Vagina (tissue), 2 donors: ENCODE data around the gene ARID5B. TPM values are rescaled to one million over a fixed set of nuclear protein-coding genes. Genes with fewer than 3 reads are reported as not detected.

Experiments used
- DNase-seq, 2 donors: peaks; one replicate each; pipeline ENCODE4 v3.0.0-alpha.2; 2017; ENCODE audit errors: extremely low spot score in 2 of 2
- H3K27ac ChIP-seq: fragments of 200-600 bp; sonication (generic); one replicate; pipeline ENCODE4 v1.5.1; 2019
- H3K27me3 ChIP-seq: fragments of 200-600 bp; sonication (generic); one replicate; pipeline ENCODE4 v1.5.1; 2019
- H3K36me3 ChIP-seq, 2 donors: fragments of 200-600 bp; sonication (generic); one replicate each; pipeline ENCODE4 v1.5.1; 2017 to 2019
- H3K4me1 ChIP-seq: fragments of 200-600 bp; sonication (generic); one replicate; pipeline ENCODE4 v1.5.1; 2019
- H3K4me3 ChIP-seq, 2 donors: fragments of 200-600 bp; sonication (generic); 1 replicate in 1 of 2; 2 replicates in 1 of 2; pipeline ENCODE4 v1.5.1; 2016 to 2019
- H3K9me3 ChIP-seq: fragments of 200-600 bp; sonication (generic); one replicate; pipeline ENCODE4 v1.5.1; 2019
- POLR2A ChIP-seq, 2 donors: fragments of 450-650 bp; IDR thresholded peaks; one replicate each; pipeline ENCODE4 v1.6.1; 2017; ENCODE audit warnings: antibody characterized with exemption in 2 of 2, mild to moderate bottlenecking in 2 of 2, moderate library complexity in 2 of 2
- POLR2AphosphoS5 ChIP-seq, 2 donors: sonication (generic); formaldehyde crosslinking; IDR thresholded peaks; one replicate each; pipeline ENCODE4 v1.9.0; 2017; ENCODE audit warnings: antibody characterized with exemption in 2 of 2, mild to moderate bottlenecking in 2 of 2, low read depth in 1 of 2; ENCODE audit not compliant: insufficient read depth in 1 of 2
- intact Hi-C: fragments of 100-400 bp; cut with DNase I; formaldehyde crosslinking; loops from one replicate; pipeline ENCODE4 v1.15.1; 2023
- total RNA-seq: library from RNA; depleted of rRNA; stranded (reverse); fragments of >200 nt; gene quantifications from one replicate; pipeline ENCODE4 v1.2.3, GENCODE V29; 2016
- TF ChIP-seq, protein P1 (sequence below), 3 experiments: fragments of 450-650 bp in 2 of 3; fragments of 200-600 bp in 1 of 3; sonication (generic) in 1 of 3; IDR thresholded peaks; one replicate each; pipeline ENCODE4 v1.5.1; 2017 to 2019; ENCODE audit warnings: antibody characterized with exemption in 3 of 3, mild to moderate bottlenecking in 2 of 3, moderate library complexity in 2 of 3

The ARID5B gene
- total RNA-seq, 1 donor from 2014 or later = 75.9 TPM

DNA sequence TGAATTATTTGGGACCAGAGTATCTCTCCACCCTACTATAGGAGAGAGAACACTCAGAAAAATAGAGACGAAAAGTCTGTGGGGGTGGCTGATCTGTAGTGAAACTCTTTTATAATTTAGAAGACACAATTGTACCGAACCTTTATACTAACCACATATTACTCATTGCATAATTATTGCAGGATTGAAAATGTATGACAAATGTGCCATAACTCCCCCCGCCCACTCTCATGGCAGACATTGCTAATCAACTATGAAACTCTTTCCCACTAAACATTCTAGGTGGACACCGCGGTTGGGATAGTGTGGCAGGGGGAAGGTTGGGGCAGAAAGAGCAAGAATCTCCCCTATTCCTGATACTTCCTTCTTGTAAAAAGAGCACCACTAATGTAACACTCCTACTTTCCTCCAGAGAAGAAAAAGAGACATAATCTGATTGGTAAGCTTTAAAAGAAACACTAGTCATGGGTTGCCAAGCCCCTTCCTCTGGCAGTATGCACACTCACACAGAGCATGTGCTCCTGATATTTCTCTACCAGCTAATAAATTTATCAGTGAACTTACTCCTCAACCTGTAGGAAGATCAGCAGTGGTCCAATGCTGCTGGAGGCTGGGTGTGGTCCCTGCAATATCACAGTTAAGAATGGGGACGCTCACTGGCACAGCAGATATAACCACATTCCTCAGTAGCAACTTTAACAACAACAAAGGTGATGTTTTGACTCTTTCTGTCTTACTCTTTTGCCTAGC, 18.7 kb upstream of the ARID5B start:
- no peak for TF ChIP-seq POLR2A (IDR thresholded peaks at IDR 0.05)
- TF ChIP-seq POLR2AphosphoS5 (IDR thresholded peaks at IDR 0.05; ENCODE audit: insufficient read depth in 1 of 2, low read depth in 1 of 2) = no peak
- TF ChIP-seq, protein P1, sequence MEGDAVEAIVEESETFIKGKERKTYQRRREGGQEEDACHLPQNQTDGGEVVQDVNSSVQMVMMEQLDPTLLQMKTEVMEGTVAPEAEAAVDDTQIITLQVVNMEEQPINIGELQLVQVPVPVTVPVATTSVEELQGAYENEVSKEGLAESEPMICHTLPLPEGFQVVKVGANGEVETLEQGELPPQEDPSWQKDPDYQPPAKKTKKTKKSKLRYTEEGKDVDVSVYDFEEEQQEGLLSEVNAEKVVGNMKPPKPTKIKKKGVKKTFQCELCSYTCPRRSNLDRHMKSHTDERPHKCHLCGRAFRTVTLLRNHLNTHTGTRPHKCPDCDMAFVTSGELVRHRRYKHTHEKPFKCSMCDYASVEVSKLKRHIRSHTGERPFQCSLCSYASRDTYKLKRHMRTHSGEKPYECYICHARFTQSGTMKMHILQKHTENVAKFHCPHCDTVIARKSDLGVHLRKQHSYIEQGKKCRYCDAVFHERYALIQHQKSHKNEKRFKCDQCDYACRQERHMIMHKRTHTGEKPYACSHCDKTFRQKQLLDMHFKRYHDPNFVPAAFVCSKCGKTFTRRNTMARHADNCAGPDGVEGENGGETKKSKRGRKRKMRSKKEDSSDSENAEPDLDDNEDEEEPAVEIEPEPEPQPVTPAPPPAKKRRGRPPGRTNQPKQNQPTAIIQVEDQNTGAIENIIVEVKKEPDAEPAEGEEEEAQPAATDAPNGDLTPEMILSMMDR (IDR thresholded peaks at IDR 0.05) = no peak
- Histone ChIP-seq H3K4me1 (no peaks in the 10 kb centered on the region), H3K36me3 (no peaks in the 10 kb centered on the region), H3K4me3 (no peak overlapping the region), H3K27ac (no peak overlapping the region), H3K9me3 (no peaks in the 10 kb centered on the region), H3K27me3 (no peaks in the 10 kb centered on the region)
- DNase-seq = no peak
- intact Hi-C loops = no loop called here

DNA sequence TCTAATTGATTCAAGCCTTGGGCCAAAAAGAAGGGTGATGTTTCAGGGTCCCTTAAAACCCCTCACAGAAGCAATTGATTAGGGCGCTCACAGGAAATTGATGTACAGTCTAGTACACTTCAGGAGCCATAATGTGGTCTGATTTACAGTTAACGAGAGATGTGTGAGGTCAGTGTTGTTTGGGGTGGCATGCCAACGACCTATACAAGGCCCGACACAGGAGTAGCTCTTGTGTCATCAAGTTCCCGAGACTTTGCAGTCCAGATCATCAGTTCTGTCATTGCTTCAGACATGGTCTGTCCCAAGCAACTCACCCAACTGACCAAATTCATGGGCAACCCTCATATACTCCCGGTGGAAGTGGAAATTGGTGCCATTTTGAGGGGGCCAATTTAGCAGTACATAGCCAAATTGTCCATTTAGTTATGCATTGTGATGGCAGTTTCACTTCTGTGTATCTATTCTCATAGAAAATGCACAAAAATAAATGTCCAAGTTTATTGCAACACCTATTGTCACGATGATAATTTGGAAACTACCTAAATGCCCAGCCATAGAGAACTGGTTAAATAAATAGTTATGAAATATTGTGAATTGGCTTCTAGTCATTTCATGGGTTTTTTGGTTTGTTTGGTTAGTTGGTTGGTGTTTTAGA, 18.0 kb upstream of the ARID5B start:
- no peak for TF ChIP-seq POLR2A (IDR thresholded peaks at IDR 0.05)
- no peak for TF ChIP-seq POLR2AphosphoS5 (IDR thresholded peaks at IDR 0.05; ENCODE audit: insufficient read depth in 1 of 2, low read depth in 1 of 2)
- TF ChIP-seq, protein P1 (IDR thresholded peaks at IDR 0.05) = no peak
- Histone ChIP-seq H3K27me3 (no peaks in the 10 kb centered on the region), H3K9me3 (no peaks in the 10 kb centered on the region), H3K4me1 (no peaks in the 10 kb centered on the region), H3K27ac (no peak overlapping the region), H3K36me3 (no peaks in the 10 kb centered on the region), H3K4me3 (no peak overlapping the region)
- no peak for DNase-seq
- intact Hi-C loops = no loop called here

DNA sequence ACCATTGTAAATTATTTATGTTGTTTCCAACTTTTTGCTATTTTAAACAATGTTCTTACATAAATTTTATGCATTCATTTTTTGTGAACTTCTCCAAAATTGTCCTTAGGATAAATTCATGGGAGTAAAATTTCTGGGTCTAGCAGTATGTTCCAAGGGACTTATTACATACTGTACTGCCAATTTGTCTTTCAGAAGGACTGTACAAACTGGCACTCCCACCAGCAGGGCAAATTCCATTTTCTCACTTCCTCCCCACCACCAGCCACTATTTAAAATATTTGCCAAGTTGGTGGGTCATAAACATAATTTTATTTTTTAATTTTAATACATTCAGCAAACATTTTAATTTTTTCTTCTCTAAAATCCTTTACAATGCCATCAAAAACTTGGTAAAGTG, 13.7 kb upstream of the ARID5B start:
- no peaks in the 10 kb centered on the region for H3K36me3 ChIP-seq
- no peak overlapping the region for H3K27ac ChIP-seq
- H3K9me3 ChIP-seq = no peaks in the 10 kb centered on the region
- TF ChIP-seq, protein P1 (IDR thresholded peaks at IDR 0.05) = no peak
- no peak for TF ChIP-seq POLR2A (IDR thresholded peaks at IDR 0.05)
- no peak for TF ChIP-seq POLR2AphosphoS5 (IDR thresholded peaks at IDR 0.05; ENCODE audit: insufficient read depth in 1 of 2, low read depth in 1 of 2)
- H3K27me3 ChIP-seq = no peaks in the 10 kb centered on the region
- H3K4me1 ChIP-seq = no peaks in the 10 kb centered on the region
- no peak for DNase-seq
- no peak overlapping the region for H3K4me3 ChIP-seq
- intact Hi-C loops = no loop called here

DNA sequence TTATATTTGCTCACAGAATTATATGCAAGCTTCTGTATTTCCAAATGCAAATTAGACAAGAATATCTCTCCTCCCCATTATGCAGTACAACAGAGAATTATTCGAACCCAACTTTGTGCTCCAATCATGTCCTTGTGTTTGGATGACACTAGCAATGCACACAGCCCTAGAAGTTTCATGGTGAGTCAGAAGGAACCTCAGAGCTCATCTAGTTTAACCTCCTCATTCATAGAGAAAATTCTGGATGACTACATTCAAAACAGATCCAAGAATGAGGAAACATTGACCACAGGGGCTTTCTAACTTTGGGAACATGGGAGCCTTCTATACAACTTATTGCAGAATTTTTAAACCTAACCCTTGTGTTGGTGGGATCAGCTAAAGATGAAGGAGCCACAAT, 12.8 kb upstream of the ARID5B start:
- Histone ChIP-seq H3K4me3 (no peak overlapping the region), H3K9me3 (no peaks in the 10 kb centered on the region), H3K27ac (no peak overlapping the region), H3K4me1 (no peaks in the 10 kb centered on the region), H3K36me3 (no peaks in the 10 kb centered on the region), H3K27me3 (no peaks in the 10 kb centered on the region)
- intact Hi-C loops = no loop called here
- no peak for DNase-seq
- TF ChIP-seq, protein P1 (IDR thresholded peaks at IDR 0.05) = no peak
- no peak for TF ChIP-seq POLR2A (IDR thresholded peaks at IDR 0.05)
- no peak for TF ChIP-seq POLR2AphosphoS5 (IDR thresholded peaks at IDR 0.05; ENCODE audit: insufficient read depth in 1 of 2, low read depth in 1 of 2)

DNA sequence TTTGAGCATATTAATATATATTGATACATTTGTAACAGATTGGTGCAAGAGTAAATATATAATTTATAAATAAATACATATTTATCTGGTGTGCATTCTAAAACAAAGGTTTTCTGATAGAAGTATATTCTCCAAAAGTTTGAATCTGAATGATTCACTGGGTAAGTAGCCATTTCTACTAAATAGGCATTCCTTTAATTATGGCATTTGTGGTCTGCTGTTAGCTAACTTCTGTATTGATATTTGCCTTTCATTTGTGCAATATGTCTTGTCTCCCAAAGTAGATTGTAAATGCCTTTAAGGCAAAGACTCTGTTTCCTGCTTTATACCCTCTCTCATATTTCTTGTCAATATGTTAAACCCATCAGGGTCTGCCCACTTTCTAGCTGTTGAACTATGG, 11.1 kb upstream of the ARID5B start:
- TF ChIP-seq, protein P1 (IDR thresholded peaks at IDR 0.05) = no peak
- no peak for TF ChIP-seq POLR2A (IDR thresholded peaks at IDR 0.05)
- no peak for TF ChIP-seq POLR2AphosphoS5 (IDR thresholded peaks at IDR 0.05; ENCODE audit: insufficient read depth in 1 of 2, low read depth in 1 of 2)
- no peak overlapping the region for H3K27ac ChIP-seq
- no peak overlapping the region for H3K4me3 ChIP-seq
- H3K36me3 ChIP-seq = no peaks in the 10 kb centered on the region
- intact Hi-C loops = no loop called here
- H3K9me3 ChIP-seq = no peaks in the 10 kb centered on the region
- H3K4me1 ChIP-seq = no peaks in the 10 kb centered on the region
- H3K27me3 ChIP-seq = no peaks in the 10 kb centered on the region
- no peak for DNase-seq
